ENCODE results near the gene UBE3A. TPM values are rescaled to one million over a fixed set of nuclear protein-coding genes. Genes with fewer than 3 reads are reported as not detected.

The UBE3A gene
- total and polyA plus RNA-seq, 10 of the 15 experiments (the other 5 are each of a cell fraction or from before 2014, with no cell fraction given) = 29.4 to 82.9 (median 58.7) TPM

- H3K4me1 ChIP-seq (ENCODE audit: control insufficient read depth, insufficient read depth, low read length) = no peaks in the 10 kb centered on the region
- H3K4me3 ChIP-seq = no peak overlapping the region
- no peak overlapping the region for H2AFZ ChIP-seq (ENCODE audit: control insufficient read depth, low read depth, low read length)
- CTCF ChIA-PET = no interaction called here
- 96% methylated on average over 3 of the region's 3 CpGs for WGBS (ENCODE audit: insufficient coverage, insufficient replicate concordance, low lambda C conversion rate, missing lambda C conversion rate)
- H4K20me1 ChIP-seq (ENCODE audit: control insufficient read depth, insufficient read depth) = no peaks in the 10 kb centered on the region
- TF ChIP-seq NFXL1 (IDR thresholded peaks at IDR 0.05; ENCODE audit: borderline replicate concordance) (no peak), SUPT20H (IDR thresholded peaks at IDR 0.05; ENCODE audit: borderline replicate concordance, control insufficient read depth, low read depth, low read length) (no peak), STAT1 (conservative IDR thresholded peaks at IDR 0.05) (no peak), PBX3 (IDR thresholded peaks at IDR 0.05; ENCODE audit: insufficient replicate concordance, low read depth, low read length) (no peak), ATF3 (IDR thresholded peaks at IDR 0.05; ENCODE audit: borderline replicate concordance, extremely low read depth, low read depth, low read length) (no peak), MLLT1 (IDR thresholded peaks at IDR 0.05) (no peak)
- SMC1A ChIA-PET (ENCODE audit: uncharacterized antibody, unreplicated experiment) = no interaction called here
- POLR2A ChIA-PET = no interaction called here
- no peaks in the 10 kb centered on the region for H3K27me3 ChIP-seq (replicated peaks in 1 of 2; ENCODE audit: control insufficient read depth in 2 of 2, insufficient read depth in 2 of 2, low read length in 1 of 2)
- no TSS peak for BruUV-seq (replicated peaks)
- H3K4me2 ChIP-seq (ENCODE audit: control insufficient read depth, insufficient read depth) = no peak overlapping the region
- H3K27ac ChIP-seq (ENCODE audit: control insufficient read depth, insufficient read depth) = no peak overlapping the region
- FAIRE-seq = no peak
- RAD21 ChIA-PET (ENCODE audit: unreplicated experiment) = no interaction called here
- peaks cover 2 to 38% of the 10 kb centered on the region in 2 experiments for H3K36me3 ChIP-seq (ENCODE audit: control insufficient read depth in 2 of 2, insufficient read depth in 2 of 2, low read length in 1 of 2)
- in situ Hi-C loops (cut with MboI) (no loop called here), intact Hi-C loops (cut with micrococcal nuclease; ENCODE audit: unreplicated experiment) (no loop called here)
- ATAC-seq = no peak
- peaks cover 2% of the 10 kb centered on the region; the same call in 2 of the 3 replicates for H3K9me3 ChIP-seq (replicated peaks; ENCODE audit: control insufficient read depth, insufficient read depth, low read length)
- peaks cover 4% of the 10 kb centered on the region for H3K79me2 ChIP-seq (ENCODE audit: control insufficient read depth, insufficient read depth, low read length)
- DNase-seq (ENCODE audit: low read depth, low spot score) = no peak
- no peak overlapping the region for H3K9ac ChIP-seq (ENCODE audit: control insufficient read depth, insufficient read depth, low read length)
Observed at GRCh38 chr15:25374143-25374542, 64.7 kb downstream of the UBE3A start.

All from GM12878 (cell line).